PFSK-1 (cell line): Measurements from ENCODE around the gene BOC.

Experiments used
- FOXP2 ChIP-seq: optimal IDR thresholded peaks from 2 replicates; pipeline ENCODE3; 2011; ENCODE audit warnings: borderline replicate concordance, control low read depth, inconsistent platforms; ENCODE audit not compliant: insufficient read depth; ENCODE audit errors: extremely low read length, extremely low read depth
- POLR2AphosphoS5 ChIP-seq: IDR thresholded peaks from 2 replicates; pipeline ENCODE4 v1.6.1; 2012; ENCODE audit warnings: low read depth, mild to moderate bottlenecking, control low read depth, low read length, moderate library complexity
- REST ChIP-seq, 2 experiments: IDR thresholded peaks; 2 replicates each; pipeline versions ENCODE4 v1.6.1 to v1.8.0; 2011 to 2012; ENCODE audit warnings: low read depth in 2 of 2, low read length in 2 of 2, control low read depth in 1 of 2, inconsistent platforms in 1 of 2, mild to moderate bottlenecking in 1 of 2, moderate library complexity in 1 of 2; ENCODE audit not compliant: insufficient read depth in 1 of 2

GRCh38 chr3:113219605-113220300, 8.4 kb downstream of the BOC start:
- TF ChIP-seq REST (IDR thresholded peaks at IDR 0.05; ENCODE audit: insufficient read depth in 1 of 2, low read depth in 2 of 2, low read length in 2 of 2): no peak
- no peak for TF ChIP-seq POLR2AphosphoS5
- no peak for TF ChIP-seq FOXP2
